DMS114 treated with DMSO at 0.1 percent for 48 hours (cell line): ENCODE measurements around the gene PRRX2.
A peak's percentile ranks its signal among the peaks of the same experiment; 100 is the strongest.
"Not testable (repeated sequence)": the region's sequence is repeated elsewhere in the genome, so short reads cannot be mapped to it uniquely, and the experiment has no call there.

Source experiments
- DNase-seq: peaks from one replicate; lab custom pipeline; 2025; ENCODE audit not compliant: unreplicated experiment; lab: John Stamatoyannopoulos, UW

Gene PRRX2

GRCh38 chr9:129752900-129753729 is 87.7 kb downstream of the PRRX2 start, which contains the start of gene PTGES:
Gene PTGES, minus strand, starts transcription at chr9:129753042. Its CDS starts 30 bp downstream, at chr9:129753012.
- DNase-seq = peak; percentile 33

GRCh38 chr9:129755151-129755550 is 89.7 kb downstream of the PRRX2 start:
- no peak for DNase-seq

- DNase-seq = no peak
Observed at GRCh38 chr9:129756191-129756590, 90.7 kb downstream of the PRRX2 start.

- DNase-seq = no peak
Observed at GRCh38 chr9:129757045-129757444, 91.6 kb downstream of the PRRX2 start.

GRCh38 chr9:129759319-129759718 is 93.9 kb downstream of the PRRX2 start:
- no peak for DNase-seq

GRCh38 chr9:129759804-129760502 is 94.5 kb downstream of the PRRX2 start:
- DNase-seq = no peak

- not testable (repeated sequence) for DNase-seq
Observed at GRCh38 chr9:129760784-129761183, 95.3 kb downstream of the PRRX2 start.

- DNase-seq = no peak
Observed at GRCh38 chr9:129761293-129761900, 96.0 kb downstream of the PRRX2 start.

GRCh38 chr9:129761901-129762369 is 96.5 kb downstream of the PRRX2 start:
- no peak for DNase-seq

GRCh38 chr9:129762370-129762984 is 97.0 kb downstream of the PRRX2 start:
- not testable (repeated sequence) for DNase-seq

GRCh38 chr9:129762985-129763926 is 97.8 kb downstream of the PRRX2 start:
- DNase-seq = no peak

GRCh38 chr9:129765764-129766317 is 100.4 kb downstream of the PRRX2 start:
- DNase-seq = no peak

- DNase-seq = no peak
Observed at GRCh38 chr9:129768486-129768885, 103.0 kb downstream of the PRRX2 start.

GRCh38 chr9:129769669-129770068 is 104.2 kb downstream of the PRRX2 start:
- DNase-seq = no peak

- no peak for DNase-seq
Observed at GRCh38 chr9:129770741-129771140, 105.3 kb downstream of the PRRX2 start.
